ENCODE results near the gene KIF12. TPM values are rescaled to one million over a fixed set of nuclear protein-coding genes. Genes with fewer than 3 reads are reported as not detected.

The KIF12 gene
- total and polyA plus RNA-seq, 2 of the 8 experiments (the other 6 are each of a cell fraction or from before 2014, with no cell fraction given), result 2.9 to 3.9 TPM

- no peaks in the 10 kb centered on the region for H3K36me3 ChIP-seq (ENCODE audit: control insufficient read depth in 2 of 4, insufficient read depth in 4 of 4, low read length in 3 of 4)
- H4K91ac ChIP-seq (replicated peaks; ENCODE audit: insufficient read length, low read length), result no peak overlapping the region
- no peak overlapping the region for H3K4ac ChIP-seq (replicated peaks; ENCODE audit: insufficient read length, low read depth, low read length)
- 0 out of 2 replicates have a peak overlapping the region, but pooled peaks have one; percentile 29 for H4K8ac ChIP-seq (ENCODE audit: extremely low read depth, insufficient read depth, low read length)
- no peak overlapping the region for H2BK5ac ChIP-seq (ENCODE audit: low read depth, low read length)
- no peak for DNase-seq (ENCODE audit: low read depth in 1 of 2, low spot score in 2 of 2)
- no peak overlapping the region for H3K23ac ChIP-seq (ENCODE audit: insufficient read length)
- FAIRE-seq, result no peak
- no peak overlapping the region for H2AFZ ChIP-seq (ENCODE audit: low read length)
- H3K79me2 ChIP-seq (ENCODE audit: control insufficient read depth in 1 of 2, insufficient read depth in 2 of 2, low read length in 2 of 2), result no peaks in the 10 kb centered on the region
- no peak overlapping the region for H2AK5ac ChIP-seq (ENCODE audit: low read depth, low read length)
- H3K18ac ChIP-seq (ENCODE audit: extremely low read depth, low read length), result no peak overlapping the region
- no peak overlapping the region for H2BK120ac ChIP-seq (replicated peaks; ENCODE audit: low read depth, low read length)
- H2BK20ac ChIP-seq (ENCODE audit: low read length), result no peak overlapping the region
- no peak overlapping the region for H3K4me2 ChIP-seq (ENCODE audit: insufficient read depth in 1 of 2, low read depth in 2 of 2, low read length in 2 of 2)
- H3K14ac ChIP-seq (ENCODE audit: insufficient read length), result no peak overlapping the region
- H3K23me2 ChIP-seq (ENCODE audit: low read depth, low read length), result peaks cover 2% of the 10 kb centered on the region; the same call in 1 of the 2 replicates
- H3K79me1 ChIP-seq (ENCODE audit: low read depth, low read length), result no peaks in the 10 kb centered on the region
- no peak overlapping the region for H4K5ac ChIP-seq (ENCODE audit: insufficient read length, low read depth, low read length)
- no peaks in the 10 kb centered on the region for H3K9me3 ChIP-seq (ENCODE audit: insufficient read depth in 2 of 2, low read depth in 1 of 2, low read length in 1 of 2)
- H3K27me3 ChIP-seq (replicated peaks in 1 of 4; ENCODE audit: control insufficient read depth in 3 of 4, extremely low read depth in 1 of 4, insufficient read depth in 3 of 4, low read length in 3 of 4), result no peaks in the 10 kb centered on the region; a peak in 1 of 7 replicates
- peak overlapping the region; percentile 61; the same call in 1 of the 2 replicates for H2BK15ac ChIP-seq (ENCODE audit: low read length)
- H4K20me1 ChIP-seq (replicated peaks in 1 of 2; ENCODE audit: control insufficient read depth in 1 of 2, insufficient read depth in 2 of 2, low read length in 2 of 2), result no peaks in the 10 kb centered on the region
- no peak overlapping the region for H3K27ac ChIP-seq (ENCODE audit: low read depth, low read length)
- no peak overlapping the region for H3K9ac ChIP-seq (replicated peaks in 1 of 4; ENCODE audit: extremely low read depth in 1 of 4, low read depth in 3 of 4, low read length in 3 of 4)
- H3K56ac ChIP-seq (replicated peaks; ENCODE audit: insufficient read length, low read depth, low read length), result no peak overlapping the region
- H3K4me3 ChIP-seq (ENCODE audit: extremely low read depth in 1 of 4, insufficient read depth in 2 of 4, low read depth in 3 of 4, low read length in 4 of 4), result no peak overlapping the region
- H3K4me1 ChIP-seq (replicated peaks in 1 of 4; ENCODE audit: control insufficient read depth in 3 of 4, insufficient read depth in 4 of 4, low read length in 3 of 4), result peaks cover 0 to 2% (median 0%) of the 10 kb centered on the region in 4 experiments; a peak in 2 of 7 replicates
- ChIA-PET CTCF (ENCODE audit: partially characterized antibody) (interaction anchor here (0.6 to 4.4 kb wide), 5 partner anchors 9 to 128 kb away, joined by 3 to 24 read pairs (median 4); no protein-coding TSS in a partner anchor), POLR2A (ENCODE audit: partially characterized antibody) (no interaction called here)
- H2BK12ac ChIP-seq (ENCODE audit: low read depth, low read length), result peak overlapping the region; percentile 87; the same call in 1 of the 2 replicates
- 91% methylated on average over 5 of the region's 5 CpGs; no CpG with 5 or more reads in 1 of the 2 experiments for WGBS, 2 experiments (ENCODE audit: extremely low coverage in 1 of 2, insufficient coverage in 1 of 2, insufficient read length in 1 of 2, insufficient replicate concordance in 2 of 2, low coverage in 1 of 2, low lambda C conversion rate in 2 of 2, missing lambda C conversion rate in 1 of 2)
- TF ChIP-seq SP4 (IDR thresholded peaks at IDR 0.05; ENCODE audit: low read length) (no peak), FOSL1 (IDR thresholded peaks at IDR 0.05; ENCODE audit: insufficient read depth, low read depth, low read length) (no peak), TCF12 (IDR thresholded peaks at IDR 0.05; ENCODE audit: low read depth, low read length) (no peak), KDM4A (IDR thresholded peaks at IDR 0.05; ENCODE audit: low read depth, low read length, severe bottlenecking) (no peak), SRF (IDR thresholded peaks at IDR 0.05; ENCODE audit: low read depth, low read length) (no peak), EZH2 (IDR thresholded peaks at IDR 0.05; ENCODE audit: low read depth, low read length, severe bottlenecking) (no peak), RFX5 (IDR thresholded peaks at IDR 0.05; ENCODE audit: borderline replicate concordance, low read depth, low read length) (no peak), JUN (IDR thresholded peaks at IDR 0.05; ENCODE audit: low read depth, low read length) (no peak), RXRA (IDR thresholded peaks at IDR 0.05; ENCODE audit: insufficient read depth, low read depth, low read length) (no peak), POU5F1 (IDR thresholded peaks at IDR 0.05; ENCODE audit: low read depth, low read length) (no peak), MAX (IDR thresholded peaks at IDR 0.05) (no peak), TAF7 (optimal IDR thresholded peaks at IDR 0.05; ENCODE audit: borderline replicate concordance, low read depth, low read length) (no peak), HDAC6 (IDR thresholded peaks at IDR 0.05; ENCODE audit: low read depth, low read length) (no peak), JUND (IDR thresholded peaks at IDR 0.05; ENCODE audit: low read length) (no peak)
Measured at GRCh38 chr9:114134827-114135396, 35.8 kb upstream of the KIF12 start.

All from H1 (cell line).